Activated CD8-positive, alpha-beta memory T cell treated with anti-CD3 and anti-CD28 coated beads for 1 hour (primary cell): ENCODE results near the gene SPATA7.
A peak's percentile ranks its signal among the peaks of the same experiment; 100 is the strongest.
"Not testable (repeated sequence)": the region's sequence is repeated elsewhere in the genome, so short reads cannot be mapped to it uniquely, and the experiment has no call there.

Experiments
- DNase-seq, 2 donors: peaks; one replicate each; pipeline ENCODE4 v3.0.0-alpha.2; 2020; ENCODE audit warnings: low read depth in 1 of 2; ENCODE audit errors: extremely low read depth in 1 of 2

The SPATA7 gene, protein sequence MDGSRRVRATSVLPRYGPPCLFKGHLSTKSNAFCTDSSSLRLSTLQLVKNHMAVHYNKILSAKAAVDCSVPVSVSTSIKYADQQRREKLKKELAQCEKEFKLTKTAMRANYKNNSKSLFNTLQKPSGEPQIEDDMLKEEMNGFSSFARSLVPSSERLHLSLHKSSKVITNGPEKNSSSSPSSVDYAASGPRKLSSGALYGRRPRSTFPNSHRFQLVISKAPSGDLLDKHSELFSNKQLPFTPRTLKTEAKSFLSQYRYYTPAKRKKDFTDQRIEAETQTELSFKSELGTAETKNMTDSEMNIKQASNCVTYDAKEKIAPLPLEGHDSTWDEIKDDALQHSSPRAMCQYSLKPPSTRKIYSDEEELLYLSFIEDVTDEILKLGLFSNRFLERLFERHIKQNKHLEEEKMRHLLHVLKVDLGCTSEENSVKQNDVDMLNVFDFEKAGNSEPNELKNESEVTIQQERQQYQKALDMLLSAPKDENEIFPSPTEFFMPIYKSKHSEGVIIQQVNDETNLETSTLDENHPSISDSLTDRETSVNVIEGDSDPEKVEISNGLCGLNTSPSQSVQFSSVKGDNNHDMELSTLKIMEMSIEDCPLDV

DNA sequence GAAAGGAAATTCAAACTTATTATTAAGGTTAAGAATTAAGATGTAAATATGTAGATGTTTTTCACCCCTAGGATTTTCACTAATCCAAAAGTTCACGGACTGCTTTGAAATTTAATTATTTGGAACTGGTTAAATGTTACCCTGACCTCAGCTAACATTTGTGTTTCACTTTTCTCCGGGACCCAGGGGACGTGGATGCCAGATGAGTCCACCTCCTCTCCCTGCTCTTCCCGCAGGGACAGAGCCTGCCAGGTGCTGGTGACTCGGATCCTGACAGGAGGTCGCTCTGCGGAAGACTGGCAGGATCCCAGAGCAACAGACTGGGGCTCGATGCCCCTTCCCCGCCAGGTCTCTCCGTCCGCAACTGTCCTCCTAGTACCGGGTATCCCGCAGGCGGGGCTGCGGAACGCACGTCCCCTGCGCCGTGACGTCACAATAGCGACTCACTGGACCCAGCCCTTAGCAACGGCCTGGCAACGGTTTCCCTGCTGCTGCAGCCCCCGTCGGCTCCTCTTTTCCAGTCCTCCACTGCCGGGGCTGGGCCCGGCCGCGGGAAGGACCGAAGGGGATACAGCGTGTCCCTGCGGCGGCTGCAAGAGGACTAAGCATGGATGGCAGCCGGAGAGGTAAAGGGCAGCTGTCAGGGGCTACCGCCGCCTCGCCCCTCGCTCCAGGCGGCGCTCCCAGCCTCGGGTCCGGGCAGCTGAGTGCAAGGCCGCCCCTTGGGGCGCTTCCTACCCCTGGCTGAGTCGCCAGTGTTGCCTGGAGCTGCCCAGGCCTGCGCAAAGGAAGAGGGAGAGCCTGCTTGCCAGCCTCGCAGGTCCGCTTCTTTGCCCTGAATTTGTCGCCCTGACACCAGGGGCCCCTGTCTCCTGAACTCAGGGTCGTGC, at the start of gene SPATA7:
Gene SPATA7 (plus strand): TSS at position 446 of the 890 bp plus-strand sequence. CDS start 162 bp downstream, at position 608.
- peak; percentile 39 to 71 for DNase-seq

DNA sequence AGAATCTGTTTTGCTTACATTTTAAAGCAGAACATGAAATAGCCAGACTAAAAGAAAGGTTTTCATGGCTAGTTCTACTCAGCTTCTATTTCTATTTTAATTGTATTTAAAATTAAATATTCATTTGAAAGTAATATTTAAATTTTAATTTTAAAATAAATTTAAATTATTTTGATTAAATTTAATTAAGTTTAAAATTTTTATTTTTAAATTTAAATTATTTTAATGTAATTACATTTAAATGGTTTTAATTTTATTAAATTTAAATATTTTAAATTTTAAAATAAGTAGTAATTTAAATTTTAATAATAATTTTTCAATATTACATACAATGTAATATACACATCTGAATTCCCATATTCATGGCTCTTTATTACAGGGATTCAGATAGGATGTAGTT, 45.1 kb upstream of the SPATA7 start:
- no peak for DNase-seq

DNA sequence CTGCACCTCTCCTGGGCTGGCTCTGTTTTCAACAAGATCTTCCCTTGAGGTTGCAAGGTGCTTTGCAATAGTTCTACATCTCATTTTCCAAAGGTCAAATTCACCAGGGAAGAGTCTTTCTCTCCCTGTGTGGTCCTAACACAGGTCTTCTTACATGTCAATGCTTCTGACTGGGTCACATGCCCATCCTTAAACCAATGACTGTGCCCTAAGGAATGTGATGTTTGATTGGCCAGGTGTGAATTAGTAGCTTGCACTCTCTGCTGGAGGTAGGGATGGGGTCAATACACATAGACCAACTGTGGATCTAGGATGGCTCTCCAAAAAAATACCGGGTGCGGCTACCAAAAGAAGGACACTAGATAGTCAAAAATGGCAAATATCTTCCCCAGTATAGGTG, 42.5 kb upstream of the SPATA7 start:
- DNase-seq = no peak

DNA sequence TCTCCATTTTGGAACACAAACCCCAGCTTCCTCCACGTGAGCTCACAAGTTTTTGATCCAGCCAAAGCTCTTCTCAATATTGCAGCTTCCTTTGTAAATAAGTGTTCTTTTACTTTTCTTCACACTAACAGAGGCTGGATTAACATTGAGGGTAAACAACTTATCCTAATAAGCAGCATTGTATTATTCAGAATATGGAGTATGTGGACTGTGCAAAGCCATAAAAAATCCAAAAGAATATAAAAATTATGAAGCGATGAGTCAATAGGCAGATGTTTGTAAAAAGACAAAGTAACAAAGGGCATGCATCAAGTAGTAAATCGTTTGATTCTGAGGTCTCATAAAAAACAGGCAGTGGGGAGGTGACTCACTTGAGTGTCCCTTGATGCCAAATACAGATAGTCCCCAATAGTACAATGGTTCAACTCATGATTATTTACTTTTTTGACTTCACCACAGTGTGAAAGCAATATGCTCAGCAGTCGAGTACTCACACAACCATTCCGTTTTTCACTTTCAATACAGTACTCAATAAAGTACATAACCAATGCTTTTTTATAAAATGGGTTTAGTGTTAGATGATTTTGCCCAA, 39.3 kb upstream of the SPATA7 start:
- no peak for DNase-seq

DNA sequence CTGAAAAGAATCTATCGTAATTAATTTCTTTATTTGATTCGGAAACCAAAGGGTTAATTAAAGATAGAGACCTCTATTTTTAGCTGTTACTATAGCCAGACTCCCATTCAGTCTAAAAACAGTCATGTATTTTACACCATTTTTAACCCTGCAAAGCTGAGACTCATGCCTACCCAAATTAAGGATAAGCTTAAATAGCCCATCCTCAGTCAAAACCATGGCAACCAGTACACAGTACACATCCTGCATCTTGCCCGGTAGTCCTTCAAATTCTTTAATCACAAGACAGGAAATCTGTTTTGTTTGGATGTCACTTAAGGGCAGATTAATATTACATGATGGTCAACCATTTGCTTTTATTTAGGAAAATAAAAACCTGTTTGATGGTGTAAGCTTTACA, 36.9 kb upstream of the SPATA7 start:
- DNase-seq = no peak

DNA sequence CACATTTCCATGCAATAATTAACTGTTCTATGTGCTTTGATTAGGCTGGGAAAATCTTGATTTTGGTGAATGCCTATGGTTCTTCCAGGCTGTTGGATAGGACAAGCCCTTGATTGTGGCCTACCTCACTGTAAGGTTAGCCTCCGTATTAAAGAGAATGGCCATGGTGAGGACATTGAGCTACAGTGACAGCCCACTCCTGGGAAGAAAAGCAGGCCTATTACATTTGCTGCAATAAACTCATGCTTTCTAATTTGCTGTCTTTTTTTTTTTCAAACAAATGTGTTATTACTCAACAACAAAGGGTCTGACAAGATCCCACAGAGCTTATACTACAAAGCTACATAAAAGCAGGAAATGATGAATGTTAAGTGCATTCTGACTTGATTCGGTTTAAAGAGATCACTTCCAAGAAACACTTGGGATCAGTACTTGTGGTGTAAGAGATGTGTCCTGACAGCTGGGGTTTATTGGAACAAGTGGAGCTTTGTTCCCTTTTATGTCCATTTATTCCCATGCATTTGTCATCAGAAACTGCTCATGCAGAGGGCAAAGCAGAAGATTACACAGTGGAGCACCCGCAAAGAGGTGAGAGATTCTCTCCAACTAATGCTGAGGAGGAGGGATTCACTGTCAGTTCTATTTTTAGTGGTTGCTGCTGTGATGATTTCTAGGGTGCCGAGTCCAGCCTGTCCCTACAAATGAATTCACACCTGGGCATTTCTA, 33.3 kb upstream of the SPATA7 start:
- DNase-seq = no peak

DNA sequence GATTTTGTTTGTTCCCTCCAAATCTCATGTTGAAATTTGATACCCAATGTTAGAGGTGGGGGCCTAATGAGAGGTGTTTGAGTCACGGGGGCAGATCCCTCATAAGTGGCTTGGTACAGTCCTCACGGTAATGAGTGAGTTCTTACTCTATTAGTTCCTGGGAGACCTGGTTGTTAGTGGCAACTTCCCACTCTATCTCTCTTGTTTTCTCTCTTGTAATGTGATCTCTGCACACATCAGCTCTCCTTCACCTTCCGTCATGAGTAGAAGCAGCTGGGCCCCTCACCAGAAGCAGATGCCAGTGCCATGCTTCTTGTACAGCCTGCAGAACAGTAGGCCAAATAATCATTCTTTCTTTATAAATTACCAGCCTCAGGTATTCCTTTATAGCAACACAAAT, 32.8 kb upstream of the SPATA7 start:
- DNase-seq = no peak

DNA sequence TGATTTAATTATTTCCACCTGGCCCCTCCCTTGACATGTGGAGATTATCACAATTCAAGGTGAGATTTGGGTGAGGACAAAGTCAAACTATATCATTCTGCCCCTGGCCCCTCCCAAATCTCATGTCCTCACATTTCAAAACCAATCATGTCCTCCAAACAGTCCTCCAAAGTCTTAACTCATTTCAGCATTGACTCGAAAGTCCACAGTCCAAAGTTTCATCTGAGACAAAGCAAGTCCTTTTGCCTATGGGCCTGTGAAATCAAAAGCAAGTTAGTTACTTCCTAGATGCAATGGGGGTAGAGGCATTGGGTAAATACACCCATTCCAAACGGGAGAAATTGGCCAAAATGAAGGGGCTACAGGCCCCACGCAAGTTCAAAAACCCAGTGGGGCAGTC, 31.1 kb upstream of the SPATA7 start:
- DNase-seq = no peak

DNA sequence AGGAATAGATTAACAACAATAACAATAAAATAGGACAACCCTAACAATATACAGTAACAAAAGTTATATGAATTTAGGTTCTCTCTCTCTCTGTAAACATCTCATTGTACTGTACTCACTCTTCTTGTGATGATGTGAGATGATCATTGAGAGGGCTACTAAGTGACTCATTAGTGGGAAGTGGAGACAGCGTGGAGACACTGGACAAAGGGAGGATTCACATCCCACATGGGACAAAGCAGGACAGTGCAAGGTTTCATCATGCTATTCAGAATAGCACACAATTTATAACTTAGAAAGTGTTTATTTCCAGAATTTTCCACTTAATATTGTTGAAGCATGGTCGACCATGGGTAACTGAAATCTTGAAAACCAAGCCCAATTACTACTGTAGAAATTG, 26.0 kb upstream of the SPATA7 start:
- no peak for DNase-seq

DNA sequence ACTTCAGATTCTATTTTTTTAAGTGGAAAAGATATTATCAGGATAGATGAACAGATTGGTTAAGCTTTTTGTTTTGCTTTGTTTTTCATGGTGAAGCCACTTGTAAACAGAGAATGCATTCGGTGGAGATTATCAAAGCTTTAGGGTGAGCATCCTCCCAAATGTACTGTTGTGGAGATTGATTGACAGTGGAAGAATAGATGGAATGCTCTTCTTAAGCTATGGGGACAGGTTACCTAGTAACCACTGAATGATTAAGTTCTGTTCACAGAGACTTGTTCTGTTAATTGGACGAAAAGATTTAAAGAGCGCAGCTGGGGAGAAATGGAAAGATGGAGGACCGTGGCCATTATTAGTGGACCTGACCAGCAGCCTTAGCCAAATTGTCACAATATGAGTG, 21.8 kb upstream of the SPATA7 start:
- DNase-seq = no peak

DNA sequence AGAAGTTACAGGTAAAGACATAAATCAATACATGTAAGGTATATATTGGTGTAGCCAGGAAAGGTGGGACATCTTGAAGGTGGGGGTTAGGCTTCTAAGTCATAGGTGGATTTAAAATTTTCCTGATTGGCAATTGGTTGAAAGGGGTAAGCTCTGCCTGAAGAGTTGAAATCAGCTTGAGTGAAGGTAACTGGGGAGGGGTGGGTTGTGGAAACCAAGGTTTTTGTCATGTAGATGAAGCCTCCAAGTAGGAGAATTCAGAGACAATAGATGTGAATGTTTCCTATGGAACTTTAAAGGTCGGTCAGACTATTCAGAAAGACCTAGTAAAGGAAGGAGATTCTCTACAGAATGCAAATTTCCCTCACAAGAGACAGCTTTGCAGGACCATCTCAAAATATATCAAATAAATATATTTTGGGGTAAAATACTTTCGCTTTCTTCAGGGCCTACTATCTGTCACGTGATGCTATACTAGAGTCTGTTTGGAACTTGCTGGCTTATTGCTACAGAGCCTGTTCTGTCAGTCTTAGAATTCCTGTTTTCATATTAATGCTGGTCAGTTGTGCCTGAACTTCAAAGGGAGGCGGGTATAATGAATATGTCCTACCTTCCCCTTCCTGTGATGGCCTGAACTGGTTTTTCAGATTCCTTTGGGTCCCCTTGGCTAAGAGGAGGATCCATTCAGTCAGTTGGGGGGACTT, 20.6 kb upstream of the SPATA7 start:
- DNase-seq = no peak

DNA sequence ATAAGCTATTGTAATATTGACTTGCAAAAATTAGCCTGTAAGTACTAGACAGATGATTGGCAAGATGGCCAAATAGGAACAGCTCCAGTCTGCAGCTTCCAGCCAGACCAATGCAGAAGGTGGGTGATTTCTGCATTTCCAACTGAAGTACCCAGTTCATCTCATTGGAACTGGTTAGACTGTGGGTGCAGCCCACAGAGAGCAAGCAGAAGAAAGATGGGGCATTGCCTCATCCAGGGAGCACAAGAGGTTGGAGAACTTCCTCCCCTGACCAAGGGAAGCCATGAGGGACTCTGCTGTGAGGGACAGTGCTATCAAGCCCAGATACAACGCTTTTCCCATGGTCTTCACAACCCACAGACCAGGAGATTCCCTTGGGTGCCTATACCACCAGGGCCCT, 16.0 kb upstream of the SPATA7 start:
- no peak for DNase-seq

DNA sequence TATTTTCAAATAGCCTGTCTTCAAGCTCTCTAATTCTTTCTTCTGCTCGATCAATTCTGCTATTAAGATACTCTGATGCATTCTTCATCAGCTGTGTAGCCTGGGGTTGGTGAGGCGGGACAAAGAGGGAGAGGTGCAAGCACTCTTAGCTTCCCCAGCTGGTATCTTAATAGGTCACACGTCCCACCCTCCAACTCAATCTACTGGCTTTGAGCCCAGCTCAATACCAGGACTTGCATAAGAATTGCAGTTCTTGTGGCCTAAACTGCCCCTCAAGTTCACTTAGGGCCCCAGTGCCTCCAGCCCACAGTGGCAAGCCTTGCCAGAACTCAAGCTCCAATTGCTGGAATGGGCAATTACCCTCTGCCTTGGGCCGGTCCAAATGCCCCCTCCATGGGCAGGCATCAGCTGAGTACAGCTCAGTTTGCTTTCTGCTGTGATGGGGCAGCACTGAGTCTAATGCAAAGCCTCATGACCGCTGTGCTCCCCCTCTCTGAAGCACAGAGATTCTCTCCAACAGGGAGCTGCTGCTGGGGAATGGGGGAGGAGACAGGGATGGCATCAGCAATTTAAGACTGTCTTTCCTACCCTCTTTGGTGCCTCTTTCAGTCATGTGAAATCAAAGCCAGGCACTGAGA, 5.6 kb upstream of the SPATA7 start:
- DNase-seq = no peak

DNA sequence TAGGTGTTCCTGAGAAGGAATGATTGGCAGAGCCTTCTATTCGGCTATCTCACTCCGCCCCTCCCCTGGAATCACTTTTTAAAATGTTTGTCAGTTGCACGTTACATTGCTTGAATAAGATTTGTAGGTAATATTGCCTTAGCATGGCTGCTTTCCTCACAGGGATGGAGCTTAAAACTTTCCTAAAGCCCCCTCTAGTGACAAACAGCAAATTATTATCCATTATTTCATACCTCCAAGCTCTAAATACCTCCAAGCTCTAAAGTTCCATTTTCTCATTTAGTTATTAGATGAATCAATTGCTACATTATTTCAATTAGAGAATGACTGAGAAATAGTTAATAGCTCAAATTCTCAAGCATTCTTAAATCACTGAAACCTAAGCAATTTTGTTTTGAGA, 5.1 kb upstream of the SPATA7 start:
- DNase-seq = no peak

DNA sequence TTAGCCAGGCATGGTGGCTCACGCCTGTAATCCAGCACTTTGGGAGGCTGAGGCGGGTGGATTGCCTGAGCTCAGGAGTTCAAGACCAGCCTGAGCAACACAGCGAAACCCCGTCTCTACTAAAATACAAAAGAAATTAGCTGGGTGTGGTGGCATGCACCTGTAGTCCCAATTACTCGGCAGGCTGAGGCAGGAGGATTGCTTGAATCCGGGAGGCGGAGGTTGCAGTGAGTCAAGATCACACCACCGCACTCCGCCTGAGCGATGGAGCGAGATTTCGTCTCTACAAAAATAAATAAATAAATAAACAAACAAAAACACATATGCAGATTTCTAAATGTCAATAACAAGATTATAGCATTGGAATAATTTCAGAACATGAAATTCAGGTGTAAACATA, 3.8 kb upstream of the SPATA7 start:
- not testable (repeated sequence) for DNase-seq

DNA sequence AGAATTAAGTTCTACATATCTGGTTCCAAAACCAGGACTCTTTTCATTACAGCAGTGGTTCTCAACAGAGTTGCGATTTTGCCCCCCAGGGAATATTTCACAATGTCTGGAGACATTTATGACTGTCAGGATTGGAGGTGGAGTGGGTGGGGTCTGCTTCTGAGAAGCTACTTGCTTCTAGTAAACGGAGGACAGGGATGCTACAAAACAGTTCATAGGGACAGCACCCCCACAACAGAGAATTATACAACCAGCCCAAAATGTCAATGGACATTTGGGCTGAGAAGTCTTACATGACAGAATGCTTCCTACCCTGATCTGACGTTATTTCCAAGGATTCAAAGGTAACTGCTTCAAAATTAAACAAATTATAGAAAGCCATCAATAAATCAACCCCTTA, 739 bp upstream of the SPATA7 start:
- no peak for DNase-seq

DNA sequence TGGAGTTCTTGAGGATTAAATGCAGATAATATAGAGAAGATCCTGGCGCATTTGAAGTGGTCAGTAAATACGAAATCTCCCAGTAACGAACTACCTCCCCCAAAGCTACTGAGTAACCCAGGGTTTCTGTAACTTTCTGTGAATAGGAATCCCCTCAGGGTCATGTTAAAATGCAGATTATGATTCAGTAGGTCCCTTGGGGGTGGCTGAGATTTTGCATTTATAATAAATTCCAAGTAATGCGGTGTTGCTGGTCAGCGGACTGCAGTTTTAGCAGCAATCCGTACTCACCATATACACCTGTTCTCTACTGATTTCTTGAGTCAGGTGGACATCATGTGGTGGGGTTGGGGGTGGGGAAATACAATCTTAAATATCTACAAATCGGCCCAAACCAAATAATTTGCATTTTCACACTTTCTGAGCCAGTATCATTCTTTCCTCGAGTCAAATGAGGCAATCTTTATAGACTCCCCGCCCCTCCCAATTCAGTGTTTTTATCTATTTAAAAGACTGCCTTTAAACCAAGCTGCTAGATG, 868 bp downstream of the SPATA7 start:
- DNase-seq = no peak

DNA sequence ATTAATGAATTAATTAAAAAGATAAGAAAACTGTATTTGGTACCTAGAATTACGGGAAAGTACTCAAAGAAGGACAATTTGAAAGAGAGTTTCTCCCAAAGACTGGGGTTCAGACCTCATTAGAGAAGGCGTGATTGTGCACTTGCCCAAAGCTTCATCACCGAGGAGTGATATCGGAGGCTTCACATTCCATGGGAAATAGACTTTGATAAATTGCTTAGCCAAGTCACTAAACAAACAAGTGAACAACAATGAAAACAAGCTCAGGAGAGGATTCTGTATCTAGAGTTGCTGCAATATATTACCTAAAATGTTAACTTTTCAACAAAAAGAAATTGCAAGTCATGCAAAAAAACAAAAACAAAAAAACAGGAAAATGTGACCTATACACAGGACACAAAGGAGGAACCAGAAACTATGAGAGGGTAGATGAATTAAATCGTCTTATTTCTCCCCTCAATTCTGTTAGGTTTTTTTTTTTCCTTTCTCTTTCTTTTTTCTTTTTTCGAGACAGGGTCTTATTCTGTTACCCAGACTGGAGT, 3.4 kb downstream of the SPATA7 start:
- no peak for DNase-seq

DNA sequence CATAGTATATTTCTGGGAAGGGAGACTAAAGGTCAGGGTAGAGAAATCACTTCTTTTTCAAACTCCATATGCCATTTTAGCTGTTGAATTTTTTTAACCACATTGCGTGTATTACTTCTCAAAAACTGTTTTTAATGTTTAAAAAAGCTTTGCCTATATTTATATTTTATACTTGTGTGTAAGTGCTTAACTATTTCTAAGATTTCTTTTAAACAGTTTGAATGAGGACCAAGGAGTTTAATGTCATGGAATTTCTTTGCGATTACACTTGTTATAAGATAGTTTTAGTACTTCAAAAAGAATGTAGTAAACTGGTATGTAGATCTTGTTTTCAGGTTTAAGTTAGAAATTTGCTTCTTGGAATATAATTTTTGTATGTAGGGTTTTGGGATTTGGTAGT, 7.2 kb downstream of the SPATA7 start:
- DNase-seq = no peak
